Measurements from ENCODE around the gene CPS1.

- no peak for TF ChIP-seq CTCF (IDR thresholded peaks at IDR 0.05; ENCODE audit: borderline replicate concordance, extremely low read depth, low read length, poor library complexity, severe bottlenecking)
- no peak for TF ChIP-seq EZH2 (IDR thresholded peaks at IDR 0.05; ENCODE audit: borderline replicate concordance, low read depth, low read length, severe bottlenecking)
Observed at GRCh38 chr2:210586381-210586780, 30.0 kb downstream of the CPS1 start.

All from DND-41 (cell line).